PC-9 (cell line): ENCODE data around the gene SLC24A5. TPM values are rescaled to one million over a fixed set of nuclear protein-coding genes. Genes with fewer than 3 reads are reported as not detected.

Source experiments
- BruUV-seq: library from RNA; stranded (reverse); fragments of 400-500 nt; replicated peaks from 2 replicates; lab custom pipeline; 2021; lab: Mats Ljungman, UMichigan
- CTCF ChIA-PET: fragments of 300-600 bp; sonication (Branson Sonifier 250); formaldehyde crosslinking; loops from one replicate; lab custom pipeline; 2022; ENCODE audit warnings: antibody characterized with exemption; lab: Charles Lee
- POLR2A ChIA-PET: fragments of 300-600 bp; sonication (Branson Sonifier 250); formaldehyde crosslinking; loops from one replicate; lab custom pipeline; 2022; ENCODE audit warnings: antibody characterized with exemption; ENCODE audit not compliant: unreplicated experiment; lab: Charles Lee
- DNase-seq, 2 experiments: peaks; one replicate each; pipeline versions ENCODE4 v3.0.0 to v3.0.0-alpha.2; 2015 to 2022; ENCODE audit warnings: mixed read lengths in 1 of 2
- H2AFZ ChIP-seq: fragments of 200-600 bp; sonication (generic); 2 replicates; pipeline ENCODE4 v1.8.1; 2017; ENCODE audit warnings: antibody characterized with exemption
- H3F3A ChIP-seq: fragments of 200-600 bp; sonication (generic); 2 replicates; pipeline ENCODE4 v1.8.1; 2017; ENCODE audit warnings: antibody characterized with exemption, mild to moderate bottlenecking, low read depth; ENCODE audit not compliant: insufficient read depth
- H3K27ac ChIP-seq: fragments of 200-600 bp; sonication (generic); 2 replicates; pipeline ENCODE4 v1.6.1; 2016; ENCODE audit warnings: mixed run types
- H3K27me3 ChIP-seq: fragments of 200-600 bp; sonication (generic); 2 replicates; pipeline ENCODE4 v1.6.1; 2016; ENCODE audit warnings: low read depth, mixed run types; ENCODE audit not compliant: insufficient read depth
- H3K36me3 ChIP-seq: fragments of 200-600 bp; sonication (generic); 2 replicates; pipeline ENCODE4 v1.6.1; 2016; ENCODE audit warnings: low read depth, mixed run types
- H3K4me1 ChIP-seq: fragments of 200-600 bp; sonication (generic); replicated peaks from 2 replicates; pipeline ENCODE4 v1.6.1; 2016; ENCODE audit warnings: mixed run types; ENCODE audit not compliant: insufficient read depth
- H3K4me2 ChIP-seq: fragments of 200-600 bp; sonication (generic); 2 replicates; pipeline ENCODE4 v1.6.1; 2017; ENCODE audit warnings: mixed run types
- H3K4me3 ChIP-seq: fragments of 200-600 bp; sonication (generic); 2 replicates; pipeline ENCODE4 v1.6.1; 2016; ENCODE audit warnings: mixed run types
- H3K79me2 ChIP-seq: fragments of 200-600 bp; sonication (generic); 2 replicates; pipeline ENCODE4 v1.6.1; 2017; ENCODE audit warnings: low read depth, mixed run types
- H3K9me2 ChIP-seq: fragments of 200-600 bp; sonication (generic); 2 replicates; pipeline ENCODE4 v1.8.1; 2017; ENCODE audit warnings: mild to moderate bottlenecking; ENCODE audit not compliant: insufficient read depth
- H3K9me3 ChIP-seq: fragments of 200-600 bp; sonication (generic); 2 replicates; pipeline ENCODE4 v1.8.1; 2016; ENCODE audit warnings: low read depth; ENCODE audit not compliant: insufficient read depth
- H4K20me1 ChIP-seq: fragments of 200-600 bp; sonication (generic); 2 replicates; pipeline ENCODE4 v1.8.1; 2017; ENCODE audit not compliant: insufficient read depth
- EZH2 ChIP-seq: fragments of 200-600 bp; sonication (generic); IDR thresholded peaks from 2 replicates; pipeline ENCODE4 v1.8.0; 2017; ENCODE audit warnings: antibody characterized with exemption, low read depth
- intact Hi-C: fragments of 100-400 bp; cut with micrococcal nuclease; formaldehyde crosslinking; loops from one replicate; pipeline ENCODE4 v1.10.0; 2022; ENCODE audit not compliant: unreplicated experiment
- total RNA-seq: library from RNA; stranded (reverse); gene quantifications from 2 replicates; pipeline ENCODE4 v1.2.3, GENCODE V29; 2021
- TF ChIP-seq, protein P1 (sequence below): fragments of 200-600 bp; sonication (generic); conservative IDR thresholded peaks from 2 replicates; pipeline ENCODE4 v1.6.1; 2017; ENCODE audit warnings: mixed run types, antibody characterized with exemption, mild to moderate bottlenecking, moderate library complexity

The SLC24A5 gene
- total RNA-seq, 1 experiment from 2014 or later = not detected

- no TSS peak for BruUV-seq
Measured at GRCh38 chr15:48182749-48183148, 62.0 kb downstream of the SLC24A5 start.

GRCh38 chr15:48185529-48185928 lies 64.7 kb downstream of the SLC24A5 start:
- POLR2A ChIA-PET = no interaction called here
- TF ChIP-seq EZH2 = no peak
- TF ChIP-seq, protein P1, sequence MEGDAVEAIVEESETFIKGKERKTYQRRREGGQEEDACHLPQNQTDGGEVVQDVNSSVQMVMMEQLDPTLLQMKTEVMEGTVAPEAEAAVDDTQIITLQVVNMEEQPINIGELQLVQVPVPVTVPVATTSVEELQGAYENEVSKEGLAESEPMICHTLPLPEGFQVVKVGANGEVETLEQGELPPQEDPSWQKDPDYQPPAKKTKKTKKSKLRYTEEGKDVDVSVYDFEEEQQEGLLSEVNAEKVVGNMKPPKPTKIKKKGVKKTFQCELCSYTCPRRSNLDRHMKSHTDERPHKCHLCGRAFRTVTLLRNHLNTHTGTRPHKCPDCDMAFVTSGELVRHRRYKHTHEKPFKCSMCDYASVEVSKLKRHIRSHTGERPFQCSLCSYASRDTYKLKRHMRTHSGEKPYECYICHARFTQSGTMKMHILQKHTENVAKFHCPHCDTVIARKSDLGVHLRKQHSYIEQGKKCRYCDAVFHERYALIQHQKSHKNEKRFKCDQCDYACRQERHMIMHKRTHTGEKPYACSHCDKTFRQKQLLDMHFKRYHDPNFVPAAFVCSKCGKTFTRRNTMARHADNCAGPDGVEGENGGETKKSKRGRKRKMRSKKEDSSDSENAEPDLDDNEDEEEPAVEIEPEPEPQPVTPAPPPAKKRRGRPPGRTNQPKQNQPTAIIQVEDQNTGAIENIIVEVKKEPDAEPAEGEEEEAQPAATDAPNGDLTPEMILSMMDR = no peak
- DNase-seq = no peak
- H2AFZ ChIP-seq = no peak overlapping the region
- no peak overlapping the region for H3K27ac ChIP-seq
- H3K4me3 ChIP-seq = no peak overlapping the region
- intact Hi-C loops = no loop called here
- BruUV-seq = no TSS peak
- no peaks in the 10 kb centered on the region for H3K9me2 ChIP-seq
- H3K4me1 ChIP-seq = no peaks in the 10 kb centered on the region
- no peak overlapping the region for H3K4me2 ChIP-seq
- no peaks in the 10 kb centered on the region for H3K9me3 ChIP-seq
- no peaks in the 10 kb centered on the region for H3K36me3 ChIP-seq
- no peaks in the 10 kb centered on the region for H3K27me3 ChIP-seq
- no peaks in the 10 kb centered on the region for H3K79me2 ChIP-seq
- CTCF ChIA-PET = no interaction called here
- no peaks in the 10 kb centered on the region for H4K20me1 ChIP-seq
- H3F3A ChIP-seq = no peaks in the 10 kb centered on the region

More at GRCh38 chr15:48182749-48183148, 62.0 kb downstream of the SLC24A5 start:
- H3K9me2 ChIP-seq = no peaks in the 10 kb centered on the region
- H3K36me3 ChIP-seq = no peaks in the 10 kb centered on the region
- no peak overlapping the region for H3K4me3 ChIP-seq
- no peak for TF ChIP-seq EZH2
- TF ChIP-seq, protein P1 = no peak
- peaks cover 8% of the 10 kb centered on the region; the same call in 1 of the 2 replicates for H3K27me3 ChIP-seq
- no peaks in the 10 kb centered on the region for H3F3A ChIP-seq
- H3K4me1 ChIP-seq = no peaks in the 10 kb centered on the region
- ChIA-PET CTCF (no interaction called here), POLR2A (no interaction called here)
- no peaks in the 10 kb centered on the region for H3K79me2 ChIP-seq
- intact Hi-C loops = no loop called here
- no peak overlapping the region for H2AFZ ChIP-seq
- no peak for DNase-seq
- H4K20me1 ChIP-seq = no peaks in the 10 kb centered on the region
- no peaks in the 10 kb centered on the region for H3K9me3 ChIP-seq
- H3K27ac ChIP-seq = no peak overlapping the region
- H3K4me2 ChIP-seq = no peak overlapping the region

DNA sequence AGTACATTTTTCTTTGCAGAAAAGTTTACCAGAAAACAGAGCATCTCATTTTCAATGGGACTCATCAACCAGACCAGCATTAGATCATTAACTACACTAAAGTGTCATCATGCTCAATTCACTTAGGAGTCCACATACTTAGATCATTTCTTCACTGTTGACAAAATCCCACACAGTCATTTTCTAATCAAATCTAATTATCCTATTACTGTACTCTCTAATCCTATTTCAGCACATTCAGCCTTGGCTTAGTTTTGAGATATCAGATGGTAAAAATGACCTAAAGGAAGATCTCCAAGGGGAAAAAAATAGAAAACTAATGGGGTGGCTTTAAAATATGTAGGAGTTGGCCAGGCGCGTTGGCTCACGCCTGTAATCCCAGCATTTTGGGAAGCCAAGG lies 65.5 kb downstream of the SLC24A5 start:
- Histone ChIP-seq H3K27ac (no peak overlapping the region), H3K4me3 (no peak overlapping the region), H3K27me3 (no peaks in the 10 kb centered on the region), H3K4me1 (no peaks in the 10 kb centered on the region), H2AFZ (no peak overlapping the region), H3K9me2 (no peaks in the 10 kb centered on the region), H3K9me3 (no peaks in the 10 kb centered on the region), H3K79me2 (no peaks in the 10 kb centered on the region), H4K20me1 (no peaks in the 10 kb centered on the region), H3K4me2 (no peak overlapping the region), H3K36me3 (no peaks in the 10 kb centered on the region), H3F3A (no peaks in the 10 kb centered on the region)
- no peak for TF ChIP-seq EZH2
- TF ChIP-seq, protein P1 = no peak
- DNase-seq = no peak
- no TSS peak for BruUV-seq
- intact Hi-C loops = no loop called here
- CTCF ChIA-PET = no interaction called here
- POLR2A ChIA-PET = no interaction called here
